GM23338 (cell line): ENCODE results near the gene POR. TPM values are rescaled to one million over a fixed set of nuclear protein-coding genes. Genes with fewer than 3 reads are reported as not detected.
"Not testable (repeated sequence)": the region's sequence is repeated elsewhere in the genome, so short reads cannot be mapped to it uniquely, and the experiment has no call there.

Experiments used
- ATAC-seq: fragments of 200-7000 bp; cut with Tn5 transposase; 3 replicates; pipeline ENCODE4 v1.9.1; 2020
- DNase-seq: peaks from one replicate; pipeline ENCODE4 v3.0.0-alpha.2; 2015; ENCODE audit warnings: low spot score
- H2AFZ ChIP-seq: fragments of 200-600 bp; sonication (generic); 2 replicates; pipeline ENCODE4 v1.8.0; 2016; ENCODE audit warnings: antibody characterized with exemption, mild to moderate bottlenecking, moderate library complexity
- H3F3A ChIP-seq: fragments of 200-600 bp; sonication (generic); replicated peaks from 2 replicates; pipeline ENCODE4 v1.8.0; 2017; ENCODE audit warnings: antibody characterized with exemption, mixed run types, low read depth
- H3K27ac ChIP-seq: fragments of 200-600 bp; sonication (generic); 2 replicates; pipeline ENCODE4 v1.6.1; 2016; ENCODE audit warnings: low read depth
- H3K27me3 ChIP-seq: fragments of 200-600 bp; sonication (generic); 2 replicates; pipeline ENCODE4 v1.8.0; 2016; ENCODE audit warnings: mild to moderate bottlenecking, mixed run types, moderate library complexity; ENCODE audit not compliant: insufficient read depth
- H3K36me3 ChIP-seq: fragments of 200-600 bp; sonication (generic); 2 replicates; pipeline ENCODE4 v1.8.0; 2016; ENCODE audit warnings: mild to moderate bottlenecking; ENCODE audit not compliant: insufficient read depth
- H3K4me1 ChIP-seq: fragments of 200-600 bp; sonication (generic); 2 replicates; pipeline ENCODE4 v1.8.0; 2016; ENCODE audit warnings: mild to moderate bottlenecking, moderate library complexity; ENCODE audit not compliant: insufficient read depth
- H3K4me2 ChIP-seq: fragments of 200-600 bp; sonication (generic); 2 replicates; pipeline ENCODE4 v1.7.1; 2017; ENCODE audit warnings: mixed run types
- H3K4me3 ChIP-seq: fragments of 200-600 bp; sonication (generic); 2 replicates; pipeline ENCODE4 v1.6.1; 2016; ENCODE audit warnings: mixed run types
- H3K79me2 ChIP-seq: fragments of 200-600 bp; sonication (generic); replicated peaks from 2 replicates; pipeline ENCODE4 v1.8.0; 2017; ENCODE audit warnings: mild to moderate bottlenecking; ENCODE audit not compliant: insufficient read depth
- H3K9me2 ChIP-seq: fragments of 200-600 bp; sonication (generic); 2 replicates; pipeline ENCODE4 v1.8.0; 2017; ENCODE audit not compliant: insufficient read depth
- H4K20me1 ChIP-seq: fragments of 200-600 bp; sonication (generic); replicated peaks from 2 replicates; pipeline ENCODE4 v1.8.0; 2017; ENCODE audit warnings: mild to moderate bottlenecking; ENCODE audit not compliant: insufficient read depth
- H3K27ac Mint-ChIP-seq: 2 replicates; pipeline ENCODE4 v1.8.0; 2020; ENCODE audit warnings: inconsistent platforms, mild to moderate bottlenecking, moderate library complexity, mixed read lengths
- H3K27me3 Mint-ChIP-seq: 3 replicates; pipeline ENCODE4 v1.8.0; 2022; ENCODE audit warnings: low read depth, mild to moderate bottlenecking, moderate library complexity, mixed read lengths, inconsistent platforms; ENCODE audit not compliant: insufficient read depth, poor library complexity
- H3K36me3 Mint-ChIP-seq: 3 replicates; pipeline ENCODE4 v1.8.0; 2021; ENCODE audit warnings: low read depth, mild to moderate bottlenecking, inconsistent platforms, moderate library complexity, mixed read lengths
- H3K4me1 Mint-ChIP-seq: 3 replicates; pipeline ENCODE4 v1.8.0; 2020; ENCODE audit warnings: mild to moderate bottlenecking, inconsistent platforms, mixed read lengths
- H3K4me3 Mint-ChIP-seq: 3 replicates; pipeline ENCODE4 v1.8.0; 2021; ENCODE audit warnings: moderate library complexity, mild to moderate bottlenecking, inconsistent platforms, mixed read lengths
- H3K9me3 Mint-ChIP-seq: 3 replicates; pipeline ENCODE4 v1.8.0; 2020; ENCODE audit warnings: moderate library complexity, mild to moderate bottlenecking, inconsistent platforms, mixed read lengths
- CREB1 ChIP-seq: fragments of 250-450 bp; sonication (Bioruptor Pico); IDR thresholded peaks from 2 replicates; pipeline ENCODE4 v1.5.0; 2020; ENCODE audit warnings: low read depth, mild to moderate bottlenecking, moderate library complexity
- ETS1 ChIP-seq: IDR thresholded peaks from 2 replicates; pipeline ENCODE4 v1.6.1; 2016; ENCODE audit warnings: antibody characterized with exemption
- EZH2phosphoT487 ChIP-seq: fragments of 200-600 bp; sonication (generic); IDR thresholded peaks from one replicate; pipeline ENCODE4 v1.8.1; 2018; ENCODE audit warnings: antibody characterized with exemption; ENCODE audit not compliant: unreplicated experiment
- JUNB ChIP-seq: IDR thresholded peaks from one replicate; pipeline ENCODE4 v1.6.1; 2016; ENCODE audit warnings: antibody characterized with exemption; ENCODE audit not compliant: unreplicated experiment
- ZNF114 ChIP-seq: fragments of 250-450 bp; sonication (Bioruptor Pico); IDR thresholded peaks from 2 replicates; pipeline ENCODE4 v1.5.0; 2020; ENCODE audit warnings: mild to moderate bottlenecking, moderate library complexity
- ZNF331 ChIP-seq: fragments of 250-450 bp; sonication (Bioruptor Pico); IDR thresholded peaks from 2 replicates; pipeline ENCODE4 v1.5.0; 2020; ENCODE audit warnings: low read depth, mild to moderate bottlenecking, moderate library complexity
- polyA plus RNA-seq: library from polyadenylated mRNA; unstranded; fragments of >200 nt; fragmentation: Nextera tagmentation; extraction: Ambion mirVana; gene quantifications from 2 replicates; pipeline ENCODE4 v1.2.1, GENCODE V29; 2016
- total RNA-seq: library from RNA; depleted of rRNA; stranded (reverse); fragments of >200 nt; shearing (Covaris generic); gene quantifications from 2 replicates; pipeline ENCODE4 v1.2.3, GENCODE V29; 2014
- TF ChIP-seq, protein P1 (sequence below): fragments of 250-450 bp; sonication (Bioruptor Pico); IDR thresholded peaks from 2 replicates; pipeline ENCODE4 v1.5.0; 2020; ENCODE audit warnings: mild to moderate bottlenecking, moderate library complexity

The POR gene
- total and polyA plus RNA-seq, 2 experiments from 2014 or later: 126 to 164 TPM

DNA sequence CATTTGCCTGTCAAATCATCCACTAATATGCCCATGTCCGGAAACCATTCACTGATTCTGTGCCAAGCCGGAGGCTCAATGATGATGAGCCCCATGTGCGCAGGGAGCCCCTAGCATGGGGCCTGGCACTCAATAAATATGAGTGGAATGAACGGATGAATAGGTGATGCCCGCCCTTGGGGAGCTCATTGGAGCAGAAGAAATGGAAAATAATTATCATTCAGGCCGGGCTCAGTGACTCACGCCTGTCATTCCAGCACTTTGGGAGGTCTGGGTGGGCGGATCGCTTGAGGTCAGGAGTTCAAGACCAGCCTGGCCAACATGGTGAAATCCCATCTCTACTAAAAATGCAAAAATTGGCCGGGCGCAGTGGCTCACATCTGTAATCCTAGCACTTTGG is 25.1 kb upstream of the POR start (continued):
- TF ChIP-seq, protein P1, sequence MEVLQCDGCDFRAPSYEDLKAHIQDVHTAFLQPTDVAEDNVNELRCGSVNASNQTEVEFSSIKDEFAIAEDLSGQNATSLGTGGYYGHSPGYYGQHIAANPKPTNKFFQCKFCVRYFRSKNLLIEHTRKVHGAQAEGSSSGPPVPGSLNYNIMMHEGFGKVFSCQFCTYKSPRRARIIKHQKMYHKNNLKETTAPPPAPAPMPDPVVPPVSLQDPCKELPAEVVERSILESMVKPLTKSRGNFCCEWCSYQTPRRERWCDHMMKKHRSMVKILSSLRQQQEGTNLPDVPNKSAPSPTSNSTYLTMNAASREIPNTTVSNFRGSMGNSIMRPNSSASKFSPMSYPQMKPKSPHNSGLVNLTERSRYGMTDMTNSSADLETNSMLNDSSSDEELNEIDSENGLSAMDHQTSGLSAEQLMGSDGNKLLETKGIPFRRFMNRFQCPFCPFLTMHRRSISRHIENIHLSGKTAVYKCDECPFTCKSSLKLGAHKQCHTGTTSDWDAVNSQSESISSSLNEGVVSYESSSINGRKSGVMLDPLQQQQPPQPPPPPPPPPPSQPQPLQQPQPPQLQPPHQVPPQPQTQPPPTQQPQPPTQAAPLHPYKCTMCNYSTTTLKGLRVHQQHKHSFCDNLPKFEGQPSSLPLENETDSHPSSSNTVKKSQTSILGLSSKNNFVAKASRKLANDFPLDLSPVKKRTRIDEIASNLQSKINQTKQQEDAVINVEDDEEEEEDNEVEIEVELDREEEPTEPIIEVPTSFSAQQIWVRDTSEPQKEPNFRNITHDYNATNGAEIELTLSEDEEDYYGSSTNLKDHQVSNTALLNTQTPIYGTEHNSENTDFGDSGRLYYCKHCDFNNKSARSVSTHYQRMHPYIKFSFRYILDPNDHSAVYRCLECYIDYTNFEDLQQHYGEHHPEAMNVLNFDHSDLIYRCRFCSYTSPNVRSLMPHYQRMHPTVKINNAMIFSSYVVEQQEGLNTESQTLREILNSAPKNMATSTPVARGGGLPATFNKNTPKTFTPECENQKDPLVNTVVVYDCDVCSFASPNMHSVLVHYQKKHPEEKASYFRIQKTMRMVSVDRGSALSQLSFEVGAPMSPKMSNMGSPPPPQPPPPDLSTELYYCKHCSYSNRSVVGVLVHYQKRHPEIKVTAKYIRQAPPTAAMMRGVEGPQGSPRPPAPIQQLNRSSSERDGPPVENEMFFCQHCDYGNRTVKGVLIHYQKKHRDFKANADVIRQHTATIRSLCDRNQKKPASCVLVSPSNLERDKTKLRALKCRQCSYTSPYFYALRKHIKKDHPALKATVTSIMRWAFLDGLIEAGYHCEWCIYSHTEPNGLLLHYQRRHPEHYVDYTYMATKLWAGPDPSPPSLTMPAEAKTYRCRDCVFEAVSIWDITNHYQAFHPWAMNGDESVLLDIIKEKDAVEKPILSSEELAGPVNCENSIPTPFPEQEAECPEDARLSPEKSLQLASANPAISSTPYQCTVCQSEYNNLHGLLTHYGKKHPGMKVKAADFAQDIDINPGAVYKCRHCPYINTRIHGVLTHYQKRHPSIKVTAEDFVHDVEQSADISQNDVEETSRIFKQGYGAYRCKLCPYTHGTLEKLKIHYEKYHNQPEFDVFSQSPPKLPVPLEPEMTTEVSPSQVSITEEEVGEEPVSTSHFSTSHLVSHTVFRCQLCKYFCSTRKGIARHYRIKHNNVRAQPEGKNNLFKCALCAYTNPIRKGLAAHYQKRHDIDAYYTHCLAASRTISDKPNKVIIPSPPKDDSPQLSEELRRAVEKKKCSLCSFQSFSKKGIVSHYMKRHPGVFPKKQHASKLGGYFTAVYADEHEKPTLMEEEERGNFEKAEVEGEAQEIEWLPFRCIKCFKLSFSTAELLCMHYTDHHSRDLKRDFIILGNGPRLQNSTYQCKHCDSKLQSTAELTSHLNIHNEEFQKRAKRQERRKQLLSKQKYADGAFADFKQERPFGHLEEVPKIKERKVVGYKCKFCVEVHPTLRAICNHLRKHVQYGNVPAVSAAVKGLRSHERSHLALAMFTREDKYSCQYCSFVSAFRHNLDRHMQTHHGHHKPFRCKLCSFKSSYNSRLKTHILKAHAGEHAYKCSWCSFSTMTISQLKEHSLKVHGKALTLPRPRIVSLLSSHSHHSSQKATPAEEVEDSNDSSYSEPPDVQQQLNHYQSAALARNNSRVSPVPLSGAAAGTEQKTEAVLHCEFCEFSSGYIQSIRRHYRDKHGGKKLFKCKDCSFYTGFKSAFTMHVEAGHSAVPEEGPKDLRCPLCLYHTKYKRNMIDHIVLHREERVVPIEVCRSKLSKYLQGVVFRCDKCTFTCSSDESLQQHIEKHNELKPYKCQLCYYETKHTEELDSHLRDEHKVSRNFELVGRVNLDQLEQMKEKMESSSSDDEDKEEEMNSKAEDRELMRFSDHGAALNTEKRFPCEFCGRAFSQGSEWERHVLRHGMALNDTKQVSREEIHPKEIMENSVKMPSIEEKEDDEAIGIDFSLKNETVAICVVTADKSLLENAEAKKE: no peak
- TF ChIP-seq ZNF331 (CRISPR knock-in tag): no peak
- TF ChIP-seq CREB1 (CRISPR knock-in tag): no peak
- TF ChIP-seq JUNB: no peak
- TF ChIP-seq ZNF114 (CRISPR knock-in tag): no peak
- TF ChIP-seq EZH2phosphoT487: no peak
- TF ChIP-seq ETS1: no peak

DNA sequence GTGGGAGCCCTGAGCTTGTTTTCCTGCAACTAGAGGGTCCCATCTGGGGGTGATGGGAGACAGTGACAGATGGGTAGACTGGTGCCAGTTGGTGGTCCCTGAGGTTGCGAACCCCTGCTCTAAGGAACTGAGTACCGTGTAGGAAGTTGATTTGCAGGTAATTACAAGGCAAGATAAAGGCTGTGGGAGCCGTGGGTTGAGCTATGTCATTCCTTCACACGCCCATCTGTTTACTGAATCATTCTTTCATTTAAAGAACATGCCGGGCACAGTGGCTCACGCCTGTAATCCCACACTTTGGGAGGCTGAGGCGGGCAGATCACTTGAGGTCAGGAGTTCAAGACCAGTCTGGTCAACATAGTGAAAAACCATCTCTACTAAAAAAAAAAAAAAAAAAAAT is 23.7 kb upstream of the POR start:
- Mint-ChIP-seq H3K27me3 (peaks cover 12% of the 10 kb centered on the region), H3K36me3 (peaks cover 24% of the 10 kb centered on the region)
- H3K27ac Mint-ChIP-seq, H3K27ac ChIP-seq, H4K20me1 ChIP-seq, H3K4me2 ChIP-seq, DNase-seq, H3K4me1 Mint-ChIP-seq, H3K79me2 ChIP-seq, H3K4me3 Mint-ChIP-seq, H3F3A ChIP-seq, H3K9me2 ChIP-seq, H3K4me3 ChIP-seq, H3K27me3 ChIP-seq, H3K9me3 Mint-ChIP-seq, H2AFZ ChIP-seq, ATAC-seq, H3K36me3 ChIP-seq, H3K4me1 ChIP-seq: not testable (repeated sequence)
